Ectodermal cell (in vitro differentiated cells): Measurements from ENCODE around the gene EPS8L1.

ENCODE experiments used
- H3K27ac ChIP-seq: 2 replicates; pipeline ENCODE4 v1.7.0; 2013; ENCODE audit warnings: mild to moderate bottlenecking, low read depth, low read length; ENCODE audit not compliant: insufficient read depth, poor library complexity, severe bottlenecking
- H3K27me3 ChIP-seq: 2 replicates; pipeline ENCODE4 v1.7.0; 2013; ENCODE audit warnings: mild to moderate bottlenecking, low read length; ENCODE audit not compliant: insufficient read depth, control insufficient read depth, poor library complexity, severe bottlenecking
- H3K36me3 ChIP-seq: one replicate; pipeline ENCODE4 v1.7.0; 2013; ENCODE audit warnings: low read length; ENCODE audit not compliant: control insufficient read depth, insufficient read depth
- H3K4me1 ChIP-seq: one replicate; pipeline ENCODE4 v1.7.0; 2013; ENCODE audit warnings: low read length; ENCODE audit not compliant: control insufficient read depth, insufficient read depth
- H3K4me3 ChIP-seq: 2 replicates; pipeline ENCODE4 v1.7.0; 2013; ENCODE audit warnings: low read depth, low read length, control low read depth; ENCODE audit not compliant: insufficient read depth
- H3K9me3 ChIP-seq: 2 replicates; pipeline ENCODE4 v1.7.0; 2013; ENCODE audit warnings: mild to moderate bottlenecking, low read length, moderate library complexity; ENCODE audit not compliant: control insufficient read depth
- WGBS, 2 experiments: methylation state at CpG; one replicate each; pipeline ENCODE4 v1.1.7; 2013; ENCODE audit warnings: missing lambda C conversion rate in 2 of 2; 5-methylcytosine and 5-hydroxymethylcytosine counted together

EPS8L1 gene

DNA sequence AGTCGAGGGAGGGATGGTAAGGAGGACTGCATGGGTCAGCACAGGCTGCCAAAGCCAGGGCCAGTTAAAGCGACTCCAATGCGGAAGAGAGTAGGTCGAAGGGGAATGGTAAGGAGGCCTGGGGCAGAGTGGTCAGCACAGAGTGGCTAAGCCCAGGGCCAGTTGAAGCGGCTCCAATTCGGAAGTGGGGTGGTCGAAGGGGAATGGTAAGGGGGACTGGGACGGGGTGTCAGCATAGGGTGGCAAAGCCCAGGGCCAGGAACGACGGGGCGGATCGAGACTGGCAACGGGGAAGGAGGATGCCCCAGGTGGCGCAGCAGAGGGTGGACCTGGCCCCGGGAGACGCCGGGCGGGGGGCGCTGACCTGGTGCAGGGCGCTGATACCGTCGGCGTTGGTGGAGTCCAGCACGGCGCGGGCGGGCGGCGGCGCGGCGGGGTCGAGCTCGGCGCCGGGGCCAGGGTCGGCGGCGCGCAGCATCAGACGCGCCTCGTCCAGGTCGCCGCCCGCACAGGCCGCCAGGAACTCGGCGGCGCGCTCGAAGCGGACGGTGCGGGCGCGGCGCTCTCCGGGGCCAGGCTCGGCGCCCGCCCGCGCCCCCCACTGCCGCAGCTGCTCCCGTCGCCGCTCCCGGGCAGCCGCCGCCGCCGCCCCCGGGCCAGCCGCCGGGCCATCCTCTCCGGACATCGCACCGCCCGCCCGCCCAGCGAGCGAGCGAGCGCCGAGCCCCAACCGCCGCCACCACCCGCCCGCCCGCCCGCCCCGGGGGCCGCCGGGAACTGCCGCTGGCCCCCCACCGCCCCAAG is 41.4 kb downstream of the EPS8L1 start, which contains the start of gene PPP1R12C:
Gene PPP1R12C, minus strand, starts transcription at position 779 of the 804 bp plus-strand sequence. Its CDS starts 94 bp downstream, at position 685.
- WGBS, 2 experiments = 0 to 1% methylated on average over 97 of the region's 97 CpGs
- Histone ChIP-seq H3K9me3 (no peaks in the 10 kb centered on the region), H3K4me3 (peak within 1 kb of the TSS; percentile 51), H3K4me1 (peaks cover 29% of the 10 kb centered on the region), H3K27ac (peak within 1 kb of the TSS; percentile 85), H3K36me3 (no peaks in the 10 kb centered on the region), H3K27me3 (no peaks in the 10 kb centered on the region)

DNA sequence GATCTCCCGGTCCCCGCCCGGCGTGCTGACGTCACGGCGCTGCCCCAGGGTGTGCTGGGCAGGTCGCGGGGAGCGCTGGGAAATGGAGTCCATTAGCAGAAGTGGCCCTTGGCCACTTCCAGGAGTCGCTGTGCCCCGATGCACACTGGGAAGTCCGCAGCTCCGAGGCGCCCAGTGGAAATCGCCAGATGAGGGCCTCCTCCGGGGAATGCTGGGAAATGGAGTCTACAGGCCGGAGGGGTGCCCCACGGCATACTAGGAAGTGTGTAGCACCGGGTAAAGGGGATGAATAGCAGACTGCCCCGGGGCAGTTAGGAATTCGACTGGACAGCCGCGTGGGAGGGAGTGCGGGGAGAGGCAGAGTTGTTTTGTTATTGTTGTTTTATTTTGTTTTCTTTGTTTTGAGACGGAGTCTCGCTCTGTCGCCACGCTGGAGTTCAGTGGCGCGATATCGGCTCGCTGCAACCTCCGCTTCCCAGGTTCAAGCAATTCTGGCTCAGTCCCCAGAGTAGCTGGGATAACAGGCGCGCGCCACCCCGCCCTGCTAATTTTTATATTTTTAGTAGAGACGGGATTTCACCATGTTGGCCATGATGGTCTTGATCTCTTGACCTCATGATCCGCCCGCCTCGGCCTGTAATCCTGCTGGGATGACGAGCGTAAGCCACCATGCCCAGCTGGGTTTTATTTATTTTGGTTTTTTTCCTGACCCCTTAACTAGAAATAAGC is 42.2 kb downstream of the EPS8L1 start:
- 11 to 12% methylated on average over 44 of the region's 44 CpGs for WGBS, 2 experiments
- Histone ChIP-seq H3K4me1 (peaks cover 29% of the 10 kb centered on the region), H3K27ac (peak overlapping the region; percentile 85), H3K4me3 (peak overlapping the region; percentile 51), H3K27me3 (no peaks in the 10 kb centered on the region), H3K36me3 (no peaks in the 10 kb centered on the region), H3K9me3 (no peaks in the 10 kb centered on the region)

DNA sequence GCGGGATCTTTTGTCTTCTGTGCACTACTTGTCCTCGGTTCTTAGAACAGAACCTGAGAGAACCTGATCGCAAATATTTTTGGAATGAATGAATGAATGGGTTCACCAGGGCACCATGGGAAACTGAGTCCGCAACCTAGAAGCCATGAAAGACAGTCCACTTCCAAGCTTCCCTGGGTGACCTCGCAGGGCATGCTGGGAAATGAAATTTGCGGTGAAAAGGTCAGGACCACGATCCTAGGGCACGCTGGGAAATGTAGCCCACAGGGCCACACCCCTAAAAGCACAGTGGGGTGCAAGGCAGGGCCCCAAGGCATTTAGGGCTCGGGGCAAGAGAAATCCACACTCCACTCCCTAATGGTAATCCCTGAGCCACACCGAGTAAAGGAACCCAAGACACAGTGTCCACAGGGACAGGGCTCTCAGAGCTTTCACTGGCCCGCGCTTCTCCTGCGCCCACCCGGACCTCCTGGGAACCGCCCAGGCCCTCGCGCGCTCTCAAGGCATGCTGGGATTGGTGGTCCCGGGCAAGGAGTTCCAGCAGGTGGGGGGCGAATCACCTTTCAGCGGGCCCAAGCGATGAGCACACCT is 42.8 kb downstream of the EPS8L1 start:
- H3K27ac ChIP-seq = peak overlapping the region; percentile 85
- no peaks in the 10 kb centered on the region for H3K9me3 ChIP-seq
- H3K36me3 ChIP-seq = no peaks in the 10 kb centered on the region
- no peaks in the 10 kb centered on the region for H3K27me3 ChIP-seq
- 46 to 49% methylated on average over 22 of the region's 22 CpGs for WGBS, 2 experiments
- H3K4me1 ChIP-seq = peaks cover 23% of the 10 kb centered on the region
- peak overlapping the region; percentile 51 for H3K4me3 ChIP-seq

DNA sequence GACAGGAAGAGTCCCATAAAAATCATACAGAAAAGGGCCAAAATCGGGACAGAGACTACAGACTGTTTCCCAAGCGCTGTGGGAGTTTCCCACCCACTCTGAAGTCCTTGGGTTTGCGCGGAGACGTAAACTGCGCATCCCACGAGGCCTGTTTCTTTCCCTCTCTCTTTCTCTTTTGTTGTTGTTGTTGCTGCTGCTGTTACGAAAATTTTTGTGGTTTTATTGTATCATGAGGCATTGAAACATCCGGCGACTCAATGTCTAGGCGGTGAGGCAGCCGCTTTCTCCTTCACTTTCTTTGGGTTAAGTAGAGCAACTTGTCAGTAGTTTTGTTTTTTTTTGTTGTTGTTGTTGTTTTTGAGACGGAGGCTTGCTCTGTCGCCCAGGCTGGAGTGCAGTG is 43.4 kb downstream of the EPS8L1 start:
- peaks cover 19% of the 10 kb centered on the region for H3K4me1 ChIP-seq
- peak overlapping the region; percentile 51 for H3K4me3 ChIP-seq
- H3K9me3 ChIP-seq = no peaks in the 10 kb centered on the region
- 91 to 94% methylated on average over 14 of the region's 14 CpGs for WGBS, 2 experiments
- H3K27ac ChIP-seq = no peak overlapping the region
- no peaks in the 10 kb centered on the region for H3K27me3 ChIP-seq
- no peaks in the 10 kb centered on the region for H3K36me3 ChIP-seq

DNA sequence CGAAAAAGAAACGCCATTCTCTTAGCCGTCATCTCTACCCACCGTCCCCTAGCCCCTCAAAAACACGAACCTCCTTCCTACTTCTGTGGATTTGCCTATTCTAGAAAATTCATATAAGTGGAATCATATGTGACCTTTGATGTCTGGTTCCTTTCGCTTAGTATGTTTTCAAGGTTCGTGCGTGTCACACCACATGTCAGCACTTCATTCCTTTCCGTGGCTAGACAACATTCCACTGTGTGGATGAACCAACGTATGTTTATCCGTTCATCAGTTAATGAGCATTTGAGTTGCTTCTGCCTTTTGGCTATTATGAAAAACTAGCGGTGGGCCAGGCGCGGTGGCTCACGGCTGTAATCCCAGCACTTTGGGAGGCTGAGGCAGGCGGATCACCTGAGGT is 55.8 kb downstream of the EPS8L1 start:
- H3K9me3 ChIP-seq = no peaks in the 10 kb centered on the region
- H3K27ac ChIP-seq = no peak overlapping the region
- H3K4me1 ChIP-seq = no peaks in the 10 kb centered on the region
- no peak overlapping the region for H3K4me3 ChIP-seq
- no peaks in the 10 kb centered on the region for H3K27me3 ChIP-seq
- H3K36me3 ChIP-seq = peaks cover 2% of the 10 kb centered on the region
- WGBS, 2 experiments = 95 to 98% methylated on average over 16 of the region's 16 CpGs

DNA sequence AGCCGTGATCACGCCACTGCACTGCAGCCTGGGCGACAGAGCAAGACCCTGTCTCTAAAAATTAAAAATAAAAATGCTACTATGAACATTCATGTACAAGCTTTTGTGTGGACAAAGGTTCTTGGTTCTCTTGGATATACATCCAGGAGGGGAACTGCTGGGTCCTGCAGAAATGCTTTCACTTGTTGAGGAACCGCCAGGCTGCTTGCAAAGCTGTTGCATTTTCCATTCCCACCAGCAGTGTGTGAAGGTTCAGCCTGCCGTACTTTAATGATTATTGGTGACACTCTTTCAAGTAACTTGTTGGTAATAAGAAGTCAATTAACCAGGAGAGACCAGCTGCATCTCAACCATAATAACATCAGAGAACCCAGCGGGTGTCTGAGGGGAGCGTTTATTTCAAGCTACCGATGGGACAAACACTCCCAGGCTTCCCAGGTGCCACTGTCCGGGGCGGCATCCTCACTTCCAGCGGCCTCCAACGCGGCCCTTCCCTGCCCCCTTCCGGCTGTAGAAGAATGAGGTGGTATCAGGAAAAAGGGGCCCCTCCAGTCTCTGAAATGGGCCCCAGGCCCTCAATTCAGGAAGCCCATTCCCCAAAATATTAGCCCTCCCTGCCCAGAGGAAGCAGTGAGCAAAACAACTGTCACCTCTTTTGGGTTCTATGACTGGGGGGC is 56.9 kb downstream of the EPS8L1 start:
- WGBS, 2 experiments = 89% methylated on average over 13 to 14 of the region's 14 CpGs
- H3K4me3 ChIP-seq = no peak overlapping the region
- no peaks in the 10 kb centered on the region for H3K27me3 ChIP-seq
- no peaks in the 10 kb centered on the region for H3K4me1 ChIP-seq
- H3K9me3 ChIP-seq = no peaks in the 10 kb centered on the region
- peaks cover 2% of the 10 kb centered on the region for H3K36me3 ChIP-seq
- H3K27ac ChIP-seq = no peak overlapping the region

DNA sequence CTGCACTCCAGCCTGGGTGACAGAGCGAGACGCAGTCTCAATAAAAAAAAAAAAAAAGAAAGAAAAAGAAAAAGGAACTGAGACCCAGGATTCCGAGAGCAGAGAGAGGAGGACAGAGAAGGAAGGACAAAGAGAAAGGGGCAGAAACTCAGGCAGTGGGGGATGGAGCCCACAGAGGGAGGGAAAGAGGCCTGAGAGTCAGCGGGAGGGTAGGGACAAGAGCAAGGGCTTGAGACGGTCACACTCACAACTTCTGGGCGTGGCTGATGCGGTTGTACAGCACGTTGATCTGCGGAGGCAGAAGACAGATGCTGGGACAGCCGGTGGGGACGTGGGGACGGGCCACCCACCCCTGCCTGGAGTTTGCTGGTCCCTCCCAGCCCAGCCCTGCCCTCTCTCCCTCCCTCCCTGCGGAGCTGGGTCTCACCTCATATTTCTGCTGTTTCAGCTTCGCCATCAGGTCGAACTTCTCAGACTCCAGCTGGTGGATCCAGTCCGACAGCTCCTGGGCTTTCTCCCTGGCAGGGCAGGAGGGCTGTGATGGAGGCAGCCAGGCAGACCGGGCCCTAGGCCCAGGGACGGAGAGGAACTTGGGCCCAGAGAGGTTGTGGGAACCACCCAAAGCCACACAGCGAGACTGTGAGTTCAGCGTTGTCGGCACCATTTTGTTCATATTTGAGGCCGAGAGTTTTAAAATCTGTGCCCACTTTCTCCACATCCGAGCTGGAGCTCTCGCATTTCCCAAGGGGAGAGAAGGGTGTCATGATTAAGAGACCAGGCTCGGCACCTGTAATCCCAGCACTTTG is 58.2 kb downstream of the EPS8L1 start:
- WGBS, 2 experiments = 88% methylated on average over 25 of the region's 25 CpGs
- Histone ChIP-seq H3K4me1 (no peaks in the 10 kb centered on the region), H3K36me3 (peaks cover 2% of the 10 kb centered on the region), H3K27me3 (no peaks in the 10 kb centered on the region), H3K9me3 (no peaks in the 10 kb centered on the region), H3K27ac (peak overlapping the region; percentile 16), H3K4me3 (no peak overlapping the region)

DNA sequence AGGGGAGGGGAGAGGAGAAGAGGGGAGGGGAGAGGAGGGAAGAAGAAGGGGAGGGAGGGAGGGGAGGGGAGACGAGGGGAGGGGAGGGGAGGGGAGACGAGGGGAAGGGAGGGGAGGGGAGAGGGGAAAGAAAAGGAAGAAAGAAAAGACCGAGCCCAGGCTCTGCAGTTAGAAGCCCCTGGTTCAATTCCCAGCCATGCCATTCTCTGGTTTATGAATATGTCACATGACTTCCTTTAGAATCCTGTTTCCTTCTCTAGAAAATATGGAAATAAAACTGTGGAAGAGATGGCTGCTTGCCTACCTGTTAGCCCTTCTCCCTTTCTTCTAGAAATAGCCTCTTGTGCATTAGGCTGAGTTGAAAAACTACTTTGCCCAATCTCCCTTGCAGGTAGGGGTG is 59.1 kb downstream of the EPS8L1 start:
- peaks cover 2% of the 10 kb centered on the region for H3K36me3 ChIP-seq
- no peak overlapping the region for H3K27ac ChIP-seq
- no peaks in the 10 kb centered on the region for H3K27me3 ChIP-seq
- H3K9me3 ChIP-seq = no peaks in the 10 kb centered on the region
- no peak overlapping the region for H3K4me3 ChIP-seq
- H3K4me1 ChIP-seq = no peaks in the 10 kb centered on the region
- WGBS, 2 experiments = 69 to 73% methylated on average over 1 of the region's 3 CpGs

DNA sequence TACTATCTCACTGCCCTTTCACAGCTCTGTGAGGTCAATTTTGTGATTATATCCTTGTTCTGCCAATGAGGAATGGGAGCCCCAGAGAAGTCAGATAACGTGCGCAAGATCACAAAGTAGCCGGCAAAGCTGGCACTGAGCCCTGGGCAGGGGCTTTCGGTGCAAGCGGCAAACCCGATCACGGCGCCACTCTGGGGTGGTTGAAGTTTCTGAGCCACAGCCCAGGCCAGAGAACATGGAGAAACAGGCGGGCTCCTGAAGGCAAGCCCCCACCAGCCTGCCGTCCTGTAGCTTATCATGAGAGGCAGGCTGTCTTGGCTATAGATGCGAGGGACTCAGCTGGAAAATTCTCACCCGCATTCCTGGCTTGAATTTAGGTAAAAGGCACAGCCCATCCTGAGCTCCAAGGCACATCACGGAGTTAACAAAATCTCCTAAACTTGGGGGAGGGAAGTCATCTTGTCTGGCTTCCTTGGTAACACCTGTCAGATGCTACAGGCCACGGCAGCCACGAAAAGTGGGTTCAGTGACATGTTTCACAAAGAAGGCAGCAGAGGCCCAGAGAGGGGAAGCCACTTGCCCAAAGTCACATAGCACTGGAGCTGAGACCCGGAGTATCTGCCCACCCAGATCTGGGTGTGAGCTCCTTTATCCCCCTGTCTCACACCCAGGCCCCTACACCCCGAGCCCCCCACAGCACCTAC is 60.9 kb downstream of the EPS8L1 start:
- WGBS, 2 experiments = 94 to 95% methylated on average over 17 of the region's 17 CpGs
- no peaks in the 10 kb centered on the region for H3K27me3 ChIP-seq
- no peaks in the 10 kb centered on the region for H3K4me1 ChIP-seq
- no peaks in the 10 kb centered on the region for H3K9me3 ChIP-seq
- no peak overlapping the region for H3K4me3 ChIP-seq
- H3K27ac ChIP-seq = no peak overlapping the region
- peaks cover 2% of the 10 kb centered on the region for H3K36me3 ChIP-seq
